Measurements from ENCODE around the gene CREBZF. TPM values are rescaled to one million over a fixed set of nuclear protein-coding genes. Genes with fewer than 3 reads are reported as not detected.
"Not testable (repeated sequence)": the region's sequence is repeated elsewhere in the genome, so short reads cannot be mapped to it uniquely, and the experiment has no call there.

Gene CREBZF
- total RNA-seq, 2 experiments from 2014 or later, result 82.1 to 120 TPM

- TF ChIP-seq CTCF (conservative IDR thresholded peaks at IDR 0.05; ENCODE audit: low read length) (no peak), EZH2phosphoT487 (IDR thresholded peaks at IDR 0.05; ENCODE audit: borderline replicate concordance, low read depth, low read length) (no peak)
- no peaks in the 10 kb centered on the region for H3K9me3 ChIP-seq (ENCODE audit: low read length)
- ChIA-PET CTCF (ENCODE audit: unreplicated experiment) (no interaction called here), POLR2A (interaction anchor here (1.6 kb wide), 1 partner anchor 17 kb away, joined by 3 read pairs; no protein-coding TSS in a partner anchor)
- no peak overlapping the region for H3K27ac ChIP-seq (ENCODE audit: low read depth, low read length, poor library complexity, severe bottlenecking)
- H3K79me2 ChIP-seq (ENCODE audit: insufficient read depth, low read depth, low read length), result no peaks in the 10 kb centered on the region
- no peaks in the 10 kb centered on the region for H3K36me3 ChIP-seq (ENCODE audit: insufficient read depth, low read length)
- H4K20me1 ChIP-seq (ENCODE audit: insufficient read depth, low read length), result no peaks in the 10 kb centered on the region
- no peak overlapping the region for H2AFZ ChIP-seq (ENCODE audit: low read length)
- peaks cover 5% of the 10 kb centered on the region for H3K4me1 ChIP-seq (ENCODE audit: insufficient read depth, low read length, poor library complexity, severe bottlenecking)
- intact Hi-C loops (cut with micrococcal nuclease; ENCODE audit: unreplicated experiment), result no loop called here
- H3K4me3 ChIP-seq (ENCODE audit: low read depth, low read length, poor library complexity, severe bottlenecking), result no peak overlapping the region
- no TSS peak for BruUV-seq (replicated peaks)
- H3K4me2 ChIP-seq (ENCODE audit: low read length), result no peak overlapping the region
- no peaks in the 10 kb centered on the region for H3K9me2 ChIP-seq (ENCODE audit: insufficient read depth, low read length)
- DNase-seq (ENCODE audit: low spot score), result no peak
Measured at GRCh38 chr11:85673393-85673792, 8.5 kb upstream of the CREBZF start.

GRCh38 chr11:85672105-85672902 lies 7.4 kb upstream of the CREBZF start:
- H3K9me3 ChIP-seq (ENCODE audit: low read length), result no peaks in the 10 kb centered on the region
- DNase-seq (ENCODE audit: low spot score), result no peak
- no peaks in the 10 kb centered on the region for H3K79me2 ChIP-seq (ENCODE audit: insufficient read depth, low read depth, low read length)
- no peak for TF ChIP-seq CTCF (conservative IDR thresholded peaks at IDR 0.05; ENCODE audit: low read length)
- TF ChIP-seq EZH2phosphoT487 (IDR thresholded peaks at IDR 0.05; ENCODE audit: borderline replicate concordance, low read depth, low read length), result no peak
- ChIA-PET POLR2A (interaction anchor here (1.6 kb wide), 1 partner anchor 18 kb away, joined by 3 read pairs; no protein-coding TSS in a partner anchor), CTCF (ENCODE audit: unreplicated experiment) (no interaction called here)
- H3K9me2 ChIP-seq (ENCODE audit: insufficient read depth, low read length), result no peaks in the 10 kb centered on the region
- no peak overlapping the region for H3K27ac ChIP-seq (ENCODE audit: low read depth, low read length, poor library complexity, severe bottlenecking)
- no peak overlapping the region for H3K4me2 ChIP-seq (ENCODE audit: low read length)
- intact Hi-C loops (cut with micrococcal nuclease; ENCODE audit: unreplicated experiment), result no loop called here
- H4K20me1 ChIP-seq (ENCODE audit: insufficient read depth, low read length), result no peaks in the 10 kb centered on the region
- no TSS peak for BruUV-seq (replicated peaks)
- H3K4me1 ChIP-seq (ENCODE audit: insufficient read depth, low read length, poor library complexity, severe bottlenecking), result peaks cover 5% of the 10 kb centered on the region
- no peak overlapping the region for H3K4me3 ChIP-seq (ENCODE audit: low read depth, low read length, poor library complexity, severe bottlenecking)
- H3K36me3 ChIP-seq (ENCODE audit: insufficient read depth, low read length), result no peaks in the 10 kb centered on the region
- no peak overlapping the region for H2AFZ ChIP-seq (ENCODE audit: low read length)

- H3K36me3 ChIP-seq (ENCODE audit: insufficient read depth, low read length); H3K9me3 ChIP-seq (ENCODE audit: low read length); BruUV-seq (replicated peaks); H3K9me2 ChIP-seq (ENCODE audit: insufficient read depth, low read length); H3K4me1 ChIP-seq (ENCODE audit: insufficient read depth, low read length, poor library complexity, severe bottlenecking); H3K4me3 ChIP-seq (ENCODE audit: low read depth, low read length, poor library complexity, severe bottlenecking); CTCF ChIA-PET (ENCODE audit: unreplicated experiment); H3K27ac ChIP-seq (ENCODE audit: low read depth, low read length, poor library complexity, severe bottlenecking); H4K20me1 ChIP-seq (ENCODE audit: insufficient read depth, low read length); DNase-seq (ENCODE audit: low spot score); intact Hi-C loops (cut with micrococcal nuclease; ENCODE audit: unreplicated experiment); H3K79me2 ChIP-seq (ENCODE audit: insufficient read depth, low read depth, low read length); H2AFZ ChIP-seq (ENCODE audit: low read length); H3K4me2 ChIP-seq (ENCODE audit: low read length): not testable (repeated sequence)
- POLR2A ChIA-PET, result interaction anchor here (0.6 kb wide), 1 partner anchor 30 kb away, joined by 3 read pairs; no protein-coding TSS in a partner anchor
Measured at GRCh38 chr11:85670949-85671663, 6.2 kb upstream of the CREBZF start.
